GM18508 (cell line): Measurements from ENCODE around the gene INTS3.
"Not testable (repeated sequence)": the region's sequence is repeated elsewhere in the genome, so short reads cannot be mapped to it uniquely, and the experiment has no call there.

ENCODE experiments used
- ATAC-seq: cut with Tn5 transposase; IDR thresholded peaks from one replicate; pipeline ENCODE4 v1.9.1; 2021; ENCODE audit warnings: moderate number of reproducible peaks; ENCODE audit not compliant: insufficient read depth, unreplicated experiment

The INTS3 gene

GRCh38 chr1:153752571-153753195, 24.8 kb downstream of the INTS3 start:
- no peak for ATAC-seq

GRCh38 chr1:153754266-153754665, 26.4 kb downstream of the INTS3 start:
- ATAC-seq = no peak

GRCh38 chr1:153760440-153760839, 32.6 kb downstream of the INTS3 start:
- ATAC-seq = no peak

- ATAC-seq = no peak
These were observed 35.7 kb downstream of the INTS3 start for GRCh38 chr1:153763365-153764225.

- no peak for ATAC-seq
These were observed 36.5 kb downstream of the INTS3 start for GRCh38 chr1:153764310-153764709.

- ATAC-seq = not testable (repeated sequence)
These were observed 38.8 kb downstream of the INTS3 start for GRCh38 chr1:153766663-153767062.

GRCh38 chr1:153767519-153767918, 39.7 kb downstream of the INTS3 start:
- no peak for ATAC-seq

- ATAC-seq = no peak
These were observed 40.7 kb downstream of the INTS3 start for GRCh38 chr1:153768316-153769181.

- no peak for ATAC-seq
These were observed 41.4 kb downstream of the INTS3 start for GRCh38 chr1:153769221-153769620.

- ATAC-seq = no peak
These were observed 42.9 kb downstream of the INTS3 start for GRCh38 chr1:153770797-153771196.

GRCh38 chr1:153771261-153771660, 43.4 kb downstream of the INTS3 start:
- no peak for ATAC-seq

GRCh38 chr1:153771841-153772593, 44.2 kb downstream of the INTS3 start:
- no peak for ATAC-seq

- no peak for ATAC-seq
These were observed 45.5 kb downstream of the INTS3 start for GRCh38 chr1:153773096-153773921.

GRCh38 chr1:153774026-153774595, 46.3 kb downstream of the INTS3 start:
- no peak for ATAC-seq

GRCh38 chr1:153774780-153775457, 47.1 kb downstream of the INTS3 start, which contains the start of gene SLC27A3:
SLC27A3 (plus strand) TSS chr1:153775407; CDS start chr1:153775498, 91 bp downstream.
- no peak for ATAC-seq

GRCh38 chr1:153775458-153776327, 47.8 kb downstream of the INTS3 start:
- no peak for ATAC-seq

- ATAC-seq = no peak
These were observed 48.5 kb downstream of the INTS3 start for GRCh38 chr1:153776352-153776751.
